H1 (cell line): ENCODE results near the gene AFF4. TPM values are rescaled to one million over a fixed set of nuclear protein-coding genes. Genes with fewer than 3 reads are reported as not detected.

Source experiments
- USF2 ChIP-seq: IDR thresholded peaks from 2 replicates; pipeline ENCODE4 v1.6.1; 2011; ENCODE audit warnings: low read length, improper control_type of control experiment
- polyA plus RNA-seq, 7 experiments: library from polyadenylated mRNA; depleted of rRNA in 3 of 7; stranded (reverse) in 5 of 7; unstranded in 2 of 7; fragments of >200 nt in 5 of 7; fragments of 200-250 nt in 2 of 7; gene quantifications; 1 replicate in 5 of 7; 2 replicates in 1 of 7; 4 replicates in 1 of 7; pipeline versions ENCODE4 v1.2.1 to v1.2.3, GENCODE V29; 2011 to 2013; ENCODE audit warnings: missing spikeins in 2 of 7, mixed read lengths in 2 of 7
- total RNA-seq: library from RNA; stranded (reverse); fragmentation: NEBNext Ultra II Directional; extraction: Animal tissue kit (Norgen Biotek cat#: 25700); gene quantifications from 2 replicates; pipeline ENCODE4 v1.2.1, GENCODE V29; 2021

The AFF4 gene
- total and polyA plus RNA-seq, 2 of the 8 experiments (the other 6 are each of a cell fraction or from before 2014, with no cell fraction given), result 12.0 to 61.4 TPM

- no peak for TF ChIP-seq USF2
Measured at GRCh38 chr5:132898094-132898493, 65.3 kb downstream of the AFF4 start (continued).
